ENCODE data around the gene IKZF2. TPM values are rescaled to one million over a fixed set of nuclear protein-coding genes. Genes with fewer than 3 reads are reported as not detected.

IKZF2 gene
- polyA plus RNA-seq, 4 donors: under 0.01 to 3.7 (median 0.22) TPM

DNA sequence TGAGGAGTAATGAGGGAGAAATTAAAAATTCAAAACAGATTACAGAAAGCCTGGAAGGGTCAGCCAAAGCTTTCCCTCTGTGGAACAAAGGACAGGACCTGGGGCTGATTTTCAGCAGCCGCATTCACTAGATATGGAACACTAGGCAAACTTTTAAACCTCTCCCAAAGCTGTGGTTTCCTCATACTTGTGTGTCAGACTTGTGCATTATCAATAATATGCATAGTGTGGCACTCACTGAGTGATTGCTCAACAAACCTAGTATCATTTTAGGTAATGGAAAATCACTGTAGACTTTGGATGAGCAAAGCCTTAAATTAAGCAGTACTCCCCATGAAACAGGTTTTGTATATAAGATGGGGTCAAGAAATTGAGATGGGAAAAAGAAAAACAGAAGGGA, 26.3 kb upstream of the IKZF2 start:
- Histone ChIP-seq H3K27me3 (ENCODE audit: control insufficient read depth in 3 of 3, insufficient read depth in 3 of 3, low read length in 3 of 3) (no peaks in the 10 kb centered on the region), H3K9me3 (ENCODE audit: control insufficient read depth in 2 of 2, insufficient read depth in 1 of 2, low read depth in 1 of 2, low read length in 1 of 2) (no peaks in the 10 kb centered on the region), H3K4me1 (ENCODE audit: control insufficient read depth in 3 of 3, insufficient read depth in 2 of 3, low read depth in 1 of 3, low read length in 2 of 3) (no peaks in the 10 kb centered on the region), H3K36me3 (ENCODE audit: control insufficient read depth in 3 of 3, insufficient read depth in 2 of 3, low read depth in 1 of 3, low read length in 3 of 3) (no peaks in the 10 kb centered on the region), H3K4me3 (ENCODE audit: low read depth in 1 of 3, low read length in 3 of 3) (no peak overlapping the region), H3K27ac (ENCODE audit: low read depth in 1 of 3, low read length in 2 of 3) (no peak overlapping the region)
- 87 to 96% (median 91%) methylated on average over 1 of the region's 1 CpG for WGBS, 3 donors
- DNase-seq (no peak), FAIRE-seq (no peak)

DNA sequence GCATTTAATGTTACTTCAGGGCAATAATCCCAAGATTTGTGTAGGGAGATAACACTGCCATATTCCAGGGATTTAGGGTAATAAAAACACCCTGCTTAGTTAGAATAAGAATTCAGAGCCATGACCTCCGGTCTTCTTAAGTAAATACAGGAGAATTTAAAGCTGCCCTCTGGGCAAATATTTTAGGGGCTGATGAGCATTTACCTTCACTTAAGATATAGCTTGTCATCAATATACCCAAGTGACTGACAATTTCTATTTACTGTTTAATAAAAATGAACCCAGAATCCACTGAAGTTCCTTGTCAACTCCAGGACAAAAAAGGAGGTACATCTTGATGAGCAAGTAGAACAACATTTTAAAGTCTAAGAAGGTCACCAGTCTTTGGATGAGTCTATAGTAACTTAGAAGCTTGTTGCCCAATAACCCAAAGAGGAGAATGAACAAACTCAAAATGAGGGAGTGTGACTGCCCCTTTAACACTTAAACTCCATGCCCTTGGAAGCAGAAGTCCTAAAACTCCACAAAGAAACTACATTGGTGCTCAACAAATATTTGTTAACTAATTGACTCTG, 24.3 kb upstream of the IKZF2 start:
- WGBS, 3 donors: 21 to 42% (median 32%) methylated on average over 1 of the region's 1 CpG
- Histone ChIP-seq H3K4me3 (ENCODE audit: low read depth in 1 of 3, low read length in 3 of 3) (no peak overlapping the region), H3K36me3 (ENCODE audit: control insufficient read depth in 3 of 3, insufficient read depth in 2 of 3, low read depth in 1 of 3, low read length in 3 of 3) (no peaks in the 10 kb centered on the region), H3K9me3 (ENCODE audit: control insufficient read depth in 2 of 2, insufficient read depth in 1 of 2, low read depth in 1 of 2, low read length in 1 of 2) (no peaks in the 10 kb centered on the region), H3K27ac (ENCODE audit: low read depth in 1 of 3, low read length in 2 of 3) (no peak overlapping the region), H3K4me1 (ENCODE audit: control insufficient read depth in 3 of 3, insufficient read depth in 2 of 3, low read depth in 1 of 3, low read length in 2 of 3) (no peaks in the 10 kb centered on the region), H3K27me3 (ENCODE audit: control insufficient read depth in 3 of 3, insufficient read depth in 3 of 3, low read length in 3 of 3) (no peaks in the 10 kb centered on the region)
- no peak for FAIRE-seq
- DNase-seq: no peak

DNA sequence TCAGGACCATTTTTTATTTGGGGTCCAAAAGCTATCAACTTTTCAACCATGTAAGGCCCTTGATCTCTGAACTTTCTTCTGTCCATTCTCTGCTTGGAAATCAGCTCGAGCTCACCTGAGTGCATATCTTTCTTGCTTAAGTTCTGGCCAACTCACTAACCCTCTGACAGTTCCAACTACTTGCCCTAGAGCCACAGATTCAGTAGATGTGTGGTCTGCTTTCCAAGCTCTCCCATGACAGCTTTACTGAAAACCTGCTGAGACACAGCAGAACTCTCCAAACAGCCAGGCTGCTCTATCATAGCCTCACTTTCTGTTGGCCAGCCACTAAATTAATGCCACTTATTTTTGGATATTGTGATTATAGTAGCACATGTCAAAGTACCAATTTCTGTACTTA, 21.2 kb upstream of the IKZF2 start:
- Histone ChIP-seq H3K36me3 (ENCODE audit: control insufficient read depth in 3 of 3, insufficient read depth in 2 of 3, low read depth in 1 of 3, low read length in 3 of 3) (no peaks in the 10 kb centered on the region), H3K9me3 (ENCODE audit: control insufficient read depth in 2 of 2, insufficient read depth in 1 of 2, low read depth in 1 of 2, low read length in 1 of 2) (no peaks in the 10 kb centered on the region), H3K27ac (ENCODE audit: low read depth in 1 of 3, low read length in 2 of 3) (no peak overlapping the region), H3K4me1 (ENCODE audit: control insufficient read depth in 3 of 3, insufficient read depth in 2 of 3, low read depth in 1 of 3, low read length in 2 of 3) (no peaks in the 10 kb centered on the region), H3K4me3 (ENCODE audit: low read depth in 1 of 3, low read length in 3 of 3) (no peak overlapping the region), H3K27me3 (ENCODE audit: control insufficient read depth in 3 of 3, insufficient read depth in 3 of 3, low read length in 3 of 3) (no peaks in the 10 kb centered on the region)
- 10 to 34% (median 10%) methylated on average over 1 of the region's 1 CpG for WGBS, 3 donors
- no peak for DNase-seq
- FAIRE-seq: no peak

DNA sequence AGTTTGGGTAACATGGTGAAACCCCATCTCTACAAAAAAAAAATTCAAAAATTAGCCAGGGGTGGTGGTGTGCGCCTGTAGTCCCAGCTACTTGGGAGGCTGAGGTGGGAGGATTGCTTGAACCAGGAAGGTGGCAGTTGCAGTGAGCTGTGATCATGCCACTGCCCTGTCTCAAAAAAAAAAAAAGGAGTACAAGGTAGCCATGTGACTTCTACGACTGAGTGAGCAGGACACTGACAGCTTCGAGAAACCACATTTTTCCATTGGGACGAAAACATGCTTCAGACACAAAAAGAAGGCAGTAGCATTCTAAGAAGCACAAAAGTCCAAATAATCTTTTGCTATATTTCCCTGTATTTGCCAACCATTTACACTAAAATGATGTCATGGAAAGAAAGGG, 19.7 kb upstream of the IKZF2 start:
- Histone ChIP-seq H3K36me3 (ENCODE audit: control insufficient read depth in 3 of 3, insufficient read depth in 2 of 3, low read depth in 1 of 3, low read length in 3 of 3) (no peaks in the 10 kb centered on the region), H3K4me3 (ENCODE audit: low read depth in 1 of 3, low read length in 3 of 3) (no peak overlapping the region), H3K4me1 (ENCODE audit: control insufficient read depth in 3 of 3, insufficient read depth in 2 of 3, low read depth in 1 of 3, low read length in 2 of 3) (no peaks in the 10 kb centered on the region), H3K27me3 (ENCODE audit: control insufficient read depth in 3 of 3, insufficient read depth in 3 of 3, low read length in 3 of 3) (no peaks in the 10 kb centered on the region), H3K9me3 (ENCODE audit: control insufficient read depth in 2 of 2, insufficient read depth in 1 of 2, low read depth in 1 of 2, low read length in 1 of 2) (no peaks in the 10 kb centered on the region), H3K27ac (ENCODE audit: low read depth in 1 of 3, low read length in 2 of 3) (no peak overlapping the region)
- WGBS, 3 donors: 85 to 94% (median 87%) methylated on average over 4 of the region's 4 CpGs
- DNase-seq: no peak
- no peak for FAIRE-seq

DNA sequence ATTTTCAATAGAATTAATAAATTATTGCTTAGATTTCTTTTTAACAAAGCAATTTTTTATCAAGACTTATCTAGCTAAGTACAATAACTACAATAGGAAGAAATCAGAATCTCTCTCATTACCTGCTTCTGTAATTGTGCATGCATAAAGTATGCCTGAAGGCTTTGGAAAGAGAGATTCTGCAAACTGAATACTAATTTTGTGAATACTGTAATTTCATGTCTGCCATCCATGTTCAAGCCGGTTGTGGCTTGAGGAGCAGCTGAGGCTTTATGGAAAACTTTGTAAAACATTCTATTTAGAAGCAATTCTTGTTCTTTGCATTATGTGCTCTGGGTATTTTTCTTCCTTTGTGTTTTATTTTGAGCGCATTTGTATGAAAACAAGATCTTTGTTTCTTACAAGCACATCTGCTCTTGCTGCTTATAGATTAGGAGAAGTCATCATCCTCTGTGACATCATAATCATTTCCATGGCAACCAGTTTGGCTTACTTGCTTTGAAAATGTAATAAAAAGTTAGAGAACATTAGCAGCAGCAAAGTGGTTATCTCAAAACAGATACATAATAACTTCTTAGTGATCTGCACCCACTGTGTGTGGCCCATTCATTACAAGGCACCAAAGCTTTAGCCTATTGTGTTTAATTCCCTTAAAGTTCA, 16.0 kb upstream of the IKZF2 start:
- DNase-seq (no peak), FAIRE-seq (no peak)
- H3K4me1 ChIP-seq (ENCODE audit: control insufficient read depth in 3 of 3, insufficient read depth in 2 of 3, low read depth in 1 of 3, low read length in 2 of 3): no peaks in the 10 kb centered on the region
- no peak overlapping the region for H3K27ac ChIP-seq (ENCODE audit: low read depth in 1 of 3, low read length in 2 of 3)
- no peak overlapping the region for H3K4me3 ChIP-seq (ENCODE audit: low read depth in 1 of 3, low read length in 3 of 3)
- no peaks in the 10 kb centered on the region for H3K36me3 ChIP-seq (ENCODE audit: control insufficient read depth in 3 of 3, insufficient read depth in 2 of 3, low read depth in 1 of 3, low read length in 3 of 3)
- no peaks in the 10 kb centered on the region for H3K9me3 ChIP-seq (ENCODE audit: control insufficient read depth in 2 of 2, insufficient read depth in 1 of 2, low read depth in 1 of 2, low read length in 1 of 2)
- H3K27me3 ChIP-seq (ENCODE audit: control insufficient read depth in 3 of 3, insufficient read depth in 3 of 3, low read length in 3 of 3): no peaks in the 10 kb centered on the region
- 86 to 94% (median 87%) methylated on average over 2 of the region's 2 CpGs for WGBS, 3 donors

DNA sequence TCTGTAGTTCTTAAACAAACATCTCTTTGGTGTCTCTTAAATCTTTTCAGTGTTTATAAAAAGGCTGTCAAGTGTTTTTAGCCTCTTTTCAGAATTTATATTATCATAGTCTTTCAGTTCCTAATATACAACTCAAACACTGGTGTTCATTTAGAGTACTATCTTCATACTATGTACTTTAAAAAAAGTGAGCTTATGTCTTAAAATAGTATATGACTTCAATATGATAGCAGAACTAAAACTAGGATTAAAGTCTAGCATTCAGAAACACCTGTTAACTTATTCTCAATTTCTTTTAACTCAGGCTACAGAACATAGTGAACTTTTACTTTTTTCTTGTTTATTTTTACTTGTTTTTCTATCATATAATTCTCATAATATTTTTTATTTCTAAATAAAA, 14.7 kb upstream of the IKZF2 start:
- no peaks in the 10 kb centered on the region for H3K4me1 ChIP-seq (ENCODE audit: control insufficient read depth in 3 of 3, insufficient read depth in 2 of 3, low read depth in 1 of 3, low read length in 2 of 3)
- no peaks in the 10 kb centered on the region for H3K27me3 ChIP-seq (ENCODE audit: control insufficient read depth in 3 of 3, insufficient read depth in 3 of 3, low read length in 3 of 3)
- no peaks in the 10 kb centered on the region for H3K36me3 ChIP-seq (ENCODE audit: control insufficient read depth in 3 of 3, insufficient read depth in 2 of 3, low read depth in 1 of 3, low read length in 3 of 3)
- no peak overlapping the region for H3K27ac ChIP-seq (ENCODE audit: low read depth in 1 of 3, low read length in 2 of 3)
- FAIRE-seq (no peak), DNase-seq (no peak)
- no peak overlapping the region for H3K4me3 ChIP-seq (ENCODE audit: low read depth in 1 of 3, low read length in 3 of 3)
- H3K9me3 ChIP-seq (ENCODE audit: control insufficient read depth in 2 of 2, insufficient read depth in 1 of 2, low read depth in 1 of 2, low read length in 1 of 2): no peaks in the 10 kb centered on the region

DNA sequence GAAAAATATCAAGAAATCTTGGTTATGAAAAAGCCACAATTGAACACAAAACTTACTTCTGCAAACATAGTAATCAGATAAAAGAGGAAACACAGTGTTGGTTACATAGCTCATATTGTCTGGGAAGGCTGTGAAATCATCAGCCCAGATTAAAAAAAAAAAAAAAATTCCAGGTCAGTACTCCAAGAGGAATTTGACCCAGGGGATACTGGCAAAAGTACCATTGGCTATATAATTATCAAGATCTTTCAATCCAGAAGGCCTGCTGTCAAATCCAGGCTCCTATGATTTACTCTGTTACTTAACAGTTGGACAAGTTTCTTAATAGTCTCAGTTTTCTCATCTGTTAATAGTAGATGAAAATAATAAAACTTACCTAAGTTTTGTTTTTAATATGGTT, 12.9 kb upstream of the IKZF2 start:
- H3K4me1 ChIP-seq (ENCODE audit: control insufficient read depth in 3 of 3, insufficient read depth in 2 of 3, low read depth in 1 of 3, low read length in 2 of 3): no peaks in the 10 kb centered on the region
- H3K27me3 ChIP-seq (ENCODE audit: control insufficient read depth in 3 of 3, insufficient read depth in 3 of 3, low read length in 3 of 3): no peaks in the 10 kb centered on the region
- FAIRE-seq (no peak), DNase-seq (no peak)
- H3K36me3 ChIP-seq (ENCODE audit: control insufficient read depth in 3 of 3, insufficient read depth in 2 of 3, low read depth in 1 of 3, low read length in 3 of 3): no peaks in the 10 kb centered on the region
- H3K9me3 ChIP-seq (ENCODE audit: control insufficient read depth in 2 of 2, insufficient read depth in 1 of 2, low read depth in 1 of 2, low read length in 1 of 2): no peaks in the 10 kb centered on the region
- no peak overlapping the region for H3K4me3 ChIP-seq (ENCODE audit: low read depth in 1 of 3, low read length in 3 of 3)
- no peak overlapping the region for H3K27ac ChIP-seq (ENCODE audit: low read depth in 1 of 3, low read length in 2 of 3)

DNA sequence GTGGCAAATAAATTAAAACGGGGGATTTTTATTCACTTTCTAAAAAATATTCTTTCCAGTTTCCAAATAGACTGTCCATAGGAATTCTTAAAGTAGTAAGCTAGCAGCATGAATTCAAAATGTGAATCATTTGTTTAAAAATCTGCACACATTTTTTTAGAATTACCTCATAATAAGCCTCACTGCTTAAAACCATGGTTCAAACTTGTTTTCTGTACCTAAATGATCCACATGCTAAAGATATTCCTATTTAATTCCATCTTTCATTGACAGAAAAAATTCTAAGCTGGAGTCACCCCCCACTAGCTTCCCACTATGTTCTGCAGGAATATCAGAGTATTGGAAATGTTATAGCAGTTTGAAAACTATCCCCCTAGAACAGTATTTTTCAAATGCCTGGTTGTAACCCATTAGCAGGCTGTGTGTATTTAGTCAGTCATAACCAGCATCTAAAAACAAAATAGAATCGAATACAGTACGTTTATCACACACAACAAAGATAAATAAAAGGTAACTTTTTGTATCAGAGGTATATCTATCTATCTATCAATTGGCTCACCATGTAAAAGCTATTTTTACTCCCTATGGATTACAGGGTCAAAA, 11.2 kb upstream of the IKZF2 start:
- no peaks in the 10 kb centered on the region for H3K36me3 ChIP-seq (ENCODE audit: control insufficient read depth in 3 of 3, insufficient read depth in 2 of 3, low read depth in 1 of 3, low read length in 3 of 3)
- FAIRE-seq (no peak), DNase-seq (no peak)
- H3K4me3 ChIP-seq (ENCODE audit: low read depth in 1 of 3, low read length in 3 of 3): no peak overlapping the region
- 76 to 83% (median 82%) methylated on average over 3 of the region's 3 CpGs for WGBS, 3 donors
- no peaks in the 10 kb centered on the region for H3K4me1 ChIP-seq (ENCODE audit: control insufficient read depth in 3 of 3, insufficient read depth in 2 of 3, low read depth in 1 of 3, low read length in 2 of 3)
- no peaks in the 10 kb centered on the region for H3K27me3 ChIP-seq (ENCODE audit: control insufficient read depth in 3 of 3, insufficient read depth in 3 of 3, low read length in 3 of 3)
- H3K9me3 ChIP-seq (ENCODE audit: control insufficient read depth in 2 of 2, insufficient read depth in 1 of 2, low read depth in 1 of 2, low read length in 1 of 2): no peaks in the 10 kb centered on the region
- H3K27ac ChIP-seq (ENCODE audit: low read depth in 1 of 3, low read length in 2 of 3): no peak overlapping the region
